Astrocyte (in vitro differentiated cells and primary cell): ENCODE measurements around the gene COQ5. TPM values are rescaled to one million over a fixed set of nuclear protein-coding genes. Genes with fewer than 3 reads are reported as not detected.

Experiments
- DNase-seq: peaks from one replicate; pipeline ENCODE4 v3.0.0-alpha.2; 2010; ENCODE audit warnings: low read depth
- FAIRE-seq: peaks from 2 replicates; lab custom pipeline; 2011; peaks lifted over from hg19 to GRCh38; lab: Jason Lieb, UNC
- H2AFZ ChIP-seq: 2 replicates; pipeline ENCODE4 v1.6.0; 2012; ENCODE audit warnings: low read depth, low read length, inconsistent platforms
- H3K27ac ChIP-seq: 2 replicates; pipeline ENCODE4 v1.5.1; 2011; ENCODE audit warnings: low read depth, low read length, inconsistent platforms
- H3K27me3 ChIP-seq: 2 replicates; pipeline ENCODE4 v1.6.0; 2011; ENCODE audit warnings: low read length, inconsistent platforms; ENCODE audit not compliant: insufficient read depth
- H3K36me3 ChIP-seq: 2 replicates; pipeline ENCODE4 v1.5.1; 2011; ENCODE audit warnings: low read length, inconsistent platforms; ENCODE audit not compliant: insufficient read depth
- H3K4me1 ChIP-seq: 2 replicates; pipeline ENCODE4 v1.5.1; 2011; ENCODE audit warnings: low read length, inconsistent platforms; ENCODE audit not compliant: insufficient read depth
- H3K4me2 ChIP-seq: 2 replicates; pipeline ENCODE4 v1.6.0; 2012; ENCODE audit warnings: low read length, inconsistent platforms
- H3K4me3 ChIP-seq: 2 replicates; pipeline ENCODE4 v1.5.1; 2011; ENCODE audit warnings: low read depth, mild to moderate bottlenecking, low read length, inconsistent platforms; ENCODE audit not compliant: insufficient read depth
- H3K79me2 ChIP-seq: 2 replicates; pipeline ENCODE4 v1.6.0; 2012; ENCODE audit warnings: mild to moderate bottlenecking, low read length, inconsistent platforms; ENCODE audit not compliant: insufficient read depth
- H3K9ac ChIP-seq: 2 replicates; pipeline ENCODE4 v1.6.0; 2012; ENCODE audit warnings: mild to moderate bottlenecking, low read length, inconsistent platforms
- H3K9me3 ChIP-seq: 2 replicates; pipeline ENCODE4 v1.5.1; 2012; ENCODE audit warnings: low read depth, mild to moderate bottlenecking, low read length, inconsistent platforms; ENCODE audit not compliant: insufficient read depth
- H4K20me1 ChIP-seq: 2 replicates; pipeline ENCODE4 v1.6.0; 2012; ENCODE audit warnings: low read length, inconsistent platforms; ENCODE audit not compliant: insufficient read depth
- H3K27ac Mint-ChIP-seq: one replicate; pipeline ENCODE4 v1.8.0; 2021; ENCODE audit warnings: mild to moderate bottlenecking, mixed read lengths; ENCODE audit not compliant: unreplicated experiment
- H3K27me3 Mint-ChIP-seq: one replicate; pipeline ENCODE4 v1.8.0; 2021; ENCODE audit warnings: low read depth, mixed read lengths; ENCODE audit not compliant: unreplicated experiment
- H3K36me3 Mint-ChIP-seq: one replicate; pipeline ENCODE4 v1.8.0; 2021; ENCODE audit warnings: low read depth, mixed read lengths; ENCODE audit not compliant: unreplicated experiment
- H3K4me1 Mint-ChIP-seq: one replicate; pipeline ENCODE4 v1.8.0; 2021; ENCODE audit warnings: low read depth, mixed read lengths; ENCODE audit not compliant: unreplicated experiment
- H3K4me3 Mint-ChIP-seq: one replicate; pipeline ENCODE4 v1.8.0; 2021; ENCODE audit warnings: mild to moderate bottlenecking, moderate library complexity, mixed read lengths; ENCODE audit not compliant: unreplicated experiment
- H3K9me3 Mint-ChIP-seq: one replicate; pipeline ENCODE4 v1.8.0; 2021; ENCODE audit warnings: mild to moderate bottlenecking, mixed read lengths; ENCODE audit not compliant: unreplicated experiment
- EZH2 ChIP-seq: IDR thresholded peaks from 2 replicates; pipeline ENCODE4 v1.6.1; 2012; ENCODE audit warnings: mild to moderate bottlenecking, low read length, inconsistent platforms; ENCODE audit not compliant: insufficient read depth
- total RNA-seq: library from RNA; stranded (reverse); gene quantifications from 2 replicates; pipeline ENCODE4 v1.2.1, GENCODE V29; 2021
- TF ChIP-seq, protein P1 (sequence below): IDR thresholded peaks from 2 replicates; pipeline ENCODE4 v1.5.1; 2011; ENCODE audit warnings: low read depth, mild to moderate bottlenecking, inconsistent platforms, low read length, moderate library complexity; ENCODE audit not compliant: insufficient read depth

COQ5 gene
- total RNA-seq, 1 donor from 2014 or later, result 23.4 TPM

DNA sequence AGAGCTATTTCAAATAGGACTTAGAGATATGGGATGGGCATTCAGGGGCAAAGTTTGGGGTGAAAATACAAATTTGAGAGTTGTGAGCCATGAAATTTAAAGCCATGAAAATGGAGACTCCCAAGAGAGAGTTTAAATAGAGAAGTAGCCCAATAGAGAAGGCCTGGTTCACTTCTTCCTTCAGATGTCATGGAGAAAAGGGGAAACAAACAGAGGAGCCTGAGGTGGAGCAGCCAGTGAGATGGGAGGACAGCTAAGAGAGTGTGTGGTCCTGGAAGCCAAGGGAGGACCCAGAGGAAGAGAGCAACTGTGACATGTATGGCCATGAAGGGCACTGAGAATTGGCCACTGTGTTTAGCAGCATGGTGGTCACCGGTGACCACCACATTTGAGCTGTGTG lies 45.3 kb downstream of the COQ5 start:
- Histone ChIP-seq H3K79me2 (no peaks in the 10 kb centered on the region), H3K9me3 (no peaks in the 10 kb centered on the region), H3K36me3 (no peaks in the 10 kb centered on the region), H3K4me3 (no peak overlapping the region), H3K9ac (no peak overlapping the region), H2AFZ (no peak overlapping the region), H3K4me1 (no peaks in the 10 kb centered on the region), H3K27me3 (no peaks in the 10 kb centered on the region), H4K20me1 (peaks cover 5% of the 10 kb centered on the region), H3K27ac (no peak overlapping the region), H3K4me2 (no peak overlapping the region)
- FAIRE-seq (no peak), DNase-seq (no peak)
- Mint-ChIP-seq H3K4me3 (no peak overlapping the region), H3K27ac (no peak overlapping the region), H3K9me3 (no peaks in the 10 kb centered on the region), H3K27me3 (no peaks in the 10 kb centered on the region), H3K4me1 (peaks cover 4% of the 10 kb centered on the region), H3K36me3 (peaks cover 13% of the 10 kb centered on the region)
- no peak for TF ChIP-seq EZH2
- TF ChIP-seq, protein P1, sequence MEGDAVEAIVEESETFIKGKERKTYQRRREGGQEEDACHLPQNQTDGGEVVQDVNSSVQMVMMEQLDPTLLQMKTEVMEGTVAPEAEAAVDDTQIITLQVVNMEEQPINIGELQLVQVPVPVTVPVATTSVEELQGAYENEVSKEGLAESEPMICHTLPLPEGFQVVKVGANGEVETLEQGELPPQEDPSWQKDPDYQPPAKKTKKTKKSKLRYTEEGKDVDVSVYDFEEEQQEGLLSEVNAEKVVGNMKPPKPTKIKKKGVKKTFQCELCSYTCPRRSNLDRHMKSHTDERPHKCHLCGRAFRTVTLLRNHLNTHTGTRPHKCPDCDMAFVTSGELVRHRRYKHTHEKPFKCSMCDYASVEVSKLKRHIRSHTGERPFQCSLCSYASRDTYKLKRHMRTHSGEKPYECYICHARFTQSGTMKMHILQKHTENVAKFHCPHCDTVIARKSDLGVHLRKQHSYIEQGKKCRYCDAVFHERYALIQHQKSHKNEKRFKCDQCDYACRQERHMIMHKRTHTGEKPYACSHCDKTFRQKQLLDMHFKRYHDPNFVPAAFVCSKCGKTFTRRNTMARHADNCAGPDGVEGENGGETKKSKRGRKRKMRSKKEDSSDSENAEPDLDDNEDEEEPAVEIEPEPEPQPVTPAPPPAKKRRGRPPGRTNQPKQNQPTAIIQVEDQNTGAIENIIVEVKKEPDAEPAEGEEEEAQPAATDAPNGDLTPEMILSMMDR, result no peak

DNA sequence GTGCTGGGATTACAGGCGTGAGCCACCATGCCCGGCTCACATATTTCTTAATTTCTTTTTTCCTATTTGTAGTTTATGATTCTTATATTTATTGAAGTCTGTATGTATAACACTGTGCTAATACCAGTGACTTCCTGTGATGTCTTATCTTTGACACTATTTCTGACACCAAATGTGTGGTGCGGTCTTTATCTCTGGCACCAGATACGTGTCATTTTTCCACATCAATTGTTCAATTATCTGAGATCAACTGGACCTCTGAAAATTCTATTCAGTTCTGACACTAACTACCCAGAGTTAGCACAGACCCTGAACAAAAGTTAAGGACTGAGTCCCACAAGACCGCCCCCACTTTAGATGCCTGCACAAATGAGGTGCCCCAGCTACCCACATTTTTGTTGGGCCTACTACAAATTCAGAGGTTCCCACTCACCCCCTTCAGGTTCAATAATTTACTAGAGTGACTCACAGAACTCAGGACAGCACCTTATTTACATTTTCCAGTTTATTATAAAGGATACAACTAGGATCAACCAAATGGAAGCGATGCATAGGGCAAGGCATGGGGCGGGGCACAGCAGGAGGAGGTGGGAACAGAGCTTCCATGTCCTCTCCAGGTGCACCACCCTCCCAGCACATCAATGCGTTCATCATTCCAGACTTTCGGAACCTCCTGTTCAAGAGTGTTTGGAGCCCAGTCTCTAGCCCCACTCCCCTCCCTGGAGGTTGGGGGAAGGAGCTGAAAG lies 47.8 kb downstream of the COQ5 start:
- Histone ChIP-seq H3K4me2 (no peak overlapping the region), H3K4me3 (no peak overlapping the region), H2AFZ (no peak overlapping the region), H3K79me2 (no peaks in the 10 kb centered on the region), H3K27ac (no peak overlapping the region), H3K9me3 (no peaks in the 10 kb centered on the region), H3K36me3 (no peaks in the 10 kb centered on the region), H3K9ac (no peak overlapping the region), H4K20me1 (peaks cover 5% of the 10 kb centered on the region), H3K27me3 (no peaks in the 10 kb centered on the region), H3K4me1 (no peaks in the 10 kb centered on the region)
- Mint-ChIP-seq H3K9me3 (no peaks in the 10 kb centered on the region), H3K27me3 (no peaks in the 10 kb centered on the region), H3K4me1 (peaks cover 2% of the 10 kb centered on the region), H3K4me3 (no peak overlapping the region), H3K36me3 (peaks cover 8% of the 10 kb centered on the region), H3K27ac (no peak overlapping the region)
- TF ChIP-seq, protein P1, result no peak
- TF ChIP-seq EZH2, result no peak
- DNase-seq (no peak), FAIRE-seq (no peak)

DNA sequence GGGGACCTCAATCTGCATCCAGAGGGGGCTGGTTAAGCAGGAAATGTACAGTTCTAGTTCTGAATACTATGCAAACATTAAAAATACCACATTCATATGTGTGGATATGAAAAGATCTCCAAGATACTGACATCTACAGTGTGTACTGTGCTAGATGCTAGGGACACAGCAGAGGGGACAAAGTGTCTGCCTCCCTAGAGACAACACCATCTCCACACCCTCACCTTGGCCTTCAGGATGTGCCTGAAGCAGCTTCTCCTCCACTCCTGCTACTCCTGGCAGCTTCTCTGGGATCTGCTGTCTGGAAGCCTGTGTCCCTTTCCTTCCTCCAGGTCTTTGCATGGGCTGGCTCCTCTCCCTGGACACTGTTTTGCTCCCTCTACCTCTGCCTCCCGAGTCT lies 48.7 kb downstream of the COQ5 start:
- Mint-ChIP-seq H3K27ac (no peak overlapping the region), H3K4me1 (peaks cover 8% of the 10 kb centered on the region), H3K27me3 (no peaks in the 10 kb centered on the region), H3K4me3 (no peak overlapping the region), H3K36me3 (peaks cover 8% of the 10 kb centered on the region), H3K9me3 (no peaks in the 10 kb centered on the region)
- Histone ChIP-seq H4K20me1 (peaks cover 5% of the 10 kb centered on the region), H3K27me3 (no peaks in the 10 kb centered on the region), H3K4me2 (no peak overlapping the region), H3K36me3 (no peaks in the 10 kb centered on the region), H3K79me2 (peaks cover 2% of the 10 kb centered on the region), H3K4me1 (no peaks in the 10 kb centered on the region), H3K4me3 (no peak overlapping the region), H3K9ac (no peak overlapping the region), H3K9me3 (no peaks in the 10 kb centered on the region), H2AFZ (no peak overlapping the region), H3K27ac (no peak overlapping the region)
- no peak for FAIRE-seq
- TF ChIP-seq, protein P1, result no peak
- no peak for TF ChIP-seq EZH2
- no peak for DNase-seq
